Hematopoietic multipotent progenitor cell treated with erythropoietin and hydrocortisone succinate and interleukin-3 and kit ligand, for 8 days (in vitro differentiated cells): ENCODE data around the gene NUDT1.

ENCODE experiments used
- DNase-seq: peaks from one replicate; pipeline ENCODE4 v3.0.0-alpha.2; 2015

The NUDT1 gene

GRCh38 chr7:2224934-2225333 is 17.1 kb upstream of the NUDT1 start:
- DNase-seq, result no peak

- no peak for DNase-seq
Observed at GRCh38 chr7:2225336-2225735, 16.7 kb upstream of the NUDT1 start.

- no peak for DNase-seq
Observed at GRCh38 chr7:2225830-2226229, 16.2 kb upstream of the NUDT1 start.

GRCh38 chr7:2227699-2228098 is 14.3 kb upstream of the NUDT1 start:
- DNase-seq, result no peak

GRCh38 chr7:2228921-2229320 is 13.1 kb upstream of the NUDT1 start:
- DNase-seq, result no peak

- no peak for DNase-seq
Observed at GRCh38 chr7:2229467-2229866, 12.6 kb upstream of the NUDT1 start.

GRCh38 chr7:2230226-2230625 is 11.8 kb upstream of the NUDT1 start:
- DNase-seq, result no peak

- DNase-seq, result no peak
Observed at GRCh38 chr7:2230882-2231281, 11.1 kb upstream of the NUDT1 start.

- DNase-seq, result no peak
Observed at GRCh38 chr7:2231992-2232765, 9.8 kb upstream of the NUDT1 start.

GRCh38 chr7:2232766-2233520 is 9.1 kb upstream of the NUDT1 start, which contains the start of gene MAD1L1:
Gene MAD1L1 (minus strand): TSS chr7:2232945. CDS start chr7:2230133, 2,812 bp downstream.
- peak; percentile 86 for DNase-seq

GRCh38 chr7:2233926-2234325 is 8.1 kb upstream of the NUDT1 start:
- DNase-seq, result no peak

GRCh38 chr7:2237109-2237602 is 4.9 kb upstream of the NUDT1 start:
- DNase-seq, result no peak

- DNase-seq, result no peak
Observed at GRCh38 chr7:2239242-2239641, 2.8 kb upstream of the NUDT1 start.

- DNase-seq, result peak; percentile 62
Observed at GRCh38 chr7:2242541-2243429, 759 bp downstream of the NUDT1 start.

- DNase-seq, result peak; percentile 46
Observed at GRCh38 chr7:2243458-2243857, 1.4 kb downstream of the NUDT1 start.

GRCh38 chr7:2244404-2244995 is 2.5 kb downstream of the NUDT1 start:
- no peak for DNase-seq

- DNase-seq, result no peak
Observed at GRCh38 chr7:2245883-2246675, 4.1 kb downstream of the NUDT1 start.

GRCh38 chr7:2247141-2247995 is 5.3 kb downstream of the NUDT1 start:
- DNase-seq, result no peak

- DNase-seq, result peak; percentile 59
Observed at GRCh38 chr7:2248984-2249694, 7.1 kb downstream of the NUDT1 start.

- DNase-seq, result no peak
Observed at GRCh38 chr7:2249744-2250323, 7.8 kb downstream of the NUDT1 start.
